OCI-LY7 (cell line): ENCODE data around the gene ADAM12. TPM values are rescaled to one million over a fixed set of nuclear protein-coding genes. Genes with fewer than 3 reads are reported as not detected.

Source experiments
- BruUV-seq: library from RNA; stranded (reverse); fragments of 400-500 nt; replicated peaks from 2 replicates; lab custom pipeline; 2021; lab: Mats Ljungman, UMichigan
- CTCF ChIA-PET: fragments of 300-600 bp; sonication (Branson Sonifier 250); formaldehyde crosslinking; loops from one replicate; lab custom pipeline; 2022; ENCODE audit warnings: antibody characterized with exemption; ENCODE audit not compliant: unreplicated experiment; lab: Charles Lee
- POLR2A ChIA-PET: fragments of 300-600 bp; sonication (Branson Sonifier 250); formaldehyde crosslinking; loops from one replicate; lab custom pipeline; 2022; ENCODE audit warnings: antibody characterized with exemption; lab: Charles Lee
- DNase-seq: peaks from one replicate; pipeline ENCODE4 v3.0.0-alpha.2; 2015; ENCODE audit warnings: low spot score
- H2AFZ ChIP-seq: fragments of 200-600 bp; sonication (generic), shearing (Covaris generic); 2 replicates; pipeline ENCODE4 v1.6.1; 2014; ENCODE audit warnings: mild to moderate bottlenecking, antibody characterized with exemption, low read length, moderate library complexity
- H3K27ac ChIP-seq: fragments of 200-600 bp; sonication (generic); 2 replicates; pipeline ENCODE4 v1.5.1; 2014; ENCODE audit warnings: mixed run types, low read depth, mild to moderate bottlenecking, moderate library complexity, low read length, inconsistent platforms; ENCODE audit not compliant: poor library complexity, severe bottlenecking
- H3K36me3 ChIP-seq: fragments of 200-600 bp; sonication (generic); 2 replicates; pipeline ENCODE4 v1.6.1; 2014; ENCODE audit warnings: mild to moderate bottlenecking, antibody characterized with exemption, low read length, moderate library complexity, mixed read lengths; ENCODE audit not compliant: insufficient read depth
- H3K4me1 ChIP-seq: fragments of 200-600 bp; sonication (generic); 2 replicates; pipeline ENCODE4 v1.5.1; 2014; ENCODE audit warnings: mild to moderate bottlenecking, low read length; ENCODE audit not compliant: insufficient read depth, poor library complexity, severe bottlenecking
- H3K4me2 ChIP-seq: fragments of 200-600 bp; sonication (generic); 2 replicates; pipeline ENCODE4 v1.6.1; 2014; ENCODE audit warnings: mild to moderate bottlenecking, low read length
- H3K4me3 ChIP-seq: fragments of 200-600 bp; sonication (generic); 2 replicates; pipeline ENCODE4 v1.5.1; 2014; ENCODE audit warnings: mild to moderate bottlenecking, low read depth, low read length; ENCODE audit not compliant: poor library complexity, severe bottlenecking
- H3K79me2 ChIP-seq: fragments of 200-600 bp; sonication (generic); 2 replicates; pipeline ENCODE4 v1.6.1; 2016; ENCODE audit warnings: low read depth, mild to moderate bottlenecking, low read length, moderate library complexity, mixed read lengths; ENCODE audit not compliant: insufficient read depth
- H3K9me2 ChIP-seq: fragments of 200-600 bp; sonication (generic); 2 replicates; pipeline ENCODE4 v1.6.1; 2016; ENCODE audit warnings: mild to moderate bottlenecking, low read length, mixed read lengths; ENCODE audit not compliant: insufficient read depth
- H3K9me3 ChIP-seq: fragments of 200-600 bp; sonication (generic); 2 replicates; pipeline ENCODE4 v1.6.1; 2014; ENCODE audit warnings: mild to moderate bottlenecking, mixed run types, low read length, mixed read lengths
- H4K20me1 ChIP-seq: fragments of 200-600 bp; sonication (generic); 2 replicates; pipeline ENCODE4 v1.6.1; 2014; ENCODE audit warnings: mild to moderate bottlenecking, antibody characterized with exemption, low read length, moderate library complexity, mixed read lengths; ENCODE audit not compliant: insufficient read depth
- CTCF ChIP-seq: fragments of 200-600 bp; sonication (generic); conservative IDR thresholded peaks from 2 replicates; pipeline ENCODE4 v1.5.1; 2014; ENCODE audit warnings: mild to moderate bottlenecking, antibody characterized with exemption, low read length, moderate library complexity, mixed read lengths
- EZH2phosphoT487 ChIP-seq: fragments of 200-600 bp; sonication (generic); IDR thresholded peaks from 2 replicates; pipeline ENCODE4 v1.6.1; 2018; ENCODE audit warnings: low read depth, borderline replicate concordance, mild to moderate bottlenecking, mixed run types, antibody characterized with exemption, low read length, moderate library complexity, mixed read lengths
- intact Hi-C: fragments of 100-400 bp; cut with micrococcal nuclease; formaldehyde crosslinking; loops from one replicate; pipeline ENCODE4 v1.10.0; 2022; ENCODE audit not compliant: unreplicated experiment
- total RNA-seq, 2 experiments: library from RNA; depleted of rRNA in 1 of 2; stranded (reverse); fragments of >200 nt in 1 of 2; shearing (Covaris generic) in 1 of 2; gene quantifications; 2 replicates each; pipeline ENCODE4 v1.2.3, GENCODE V29; 2014 to 2022

The ADAM12 gene
- total RNA-seq, 2 experiments from 2014 or later = 0.06 TPM; not detected in 1

DNA sequence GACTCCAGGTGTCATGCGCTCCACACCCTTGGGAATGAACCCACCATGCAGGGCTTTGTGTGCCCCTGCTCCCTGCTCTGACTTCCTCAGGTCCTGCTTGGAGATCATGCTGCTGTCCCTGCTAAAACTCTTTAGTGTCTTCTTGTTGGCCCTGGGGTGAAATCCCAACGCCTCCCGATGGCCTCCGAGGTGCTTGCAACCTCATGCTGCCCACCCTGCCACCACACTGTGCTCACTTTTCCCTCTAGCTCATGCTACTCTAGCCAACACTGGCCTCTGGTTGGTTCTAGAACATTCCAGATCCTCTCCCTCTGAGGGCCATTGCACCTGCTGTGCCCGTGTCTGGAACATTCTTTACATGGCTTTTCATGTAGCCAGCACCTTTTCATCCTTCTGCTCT, 227.7 kb downstream of the ADAM12 start:
- POLR2A ChIA-PET = interaction anchor here (0.6 kb wide), 1 partner anchor 770 kb away, joined by 3 read pairs; no protein-coding TSS in a partner anchor
- Histone ChIP-seq H3K9me2 (no peaks in the 10 kb centered on the region), H3K4me2 (no peak overlapping the region), H3K4me1 (no peaks in the 10 kb centered on the region), H3K79me2 (no peaks in the 10 kb centered on the region), H4K20me1 (no peaks in the 10 kb centered on the region), H3K4me3 (no peak overlapping the region), H3K27ac (no peak overlapping the region), H3K9me3 (no peaks in the 10 kb centered on the region), H2AFZ (no peak overlapping the region), H3K36me3 (no peaks in the 10 kb centered on the region)
- DNase-seq = no peak
- intact Hi-C loops = no loop called here
- CTCF ChIA-PET = no interaction called here
- TF ChIP-seq CTCF (no peak), EZH2phosphoT487 (no peak)
- BruUV-seq = no TSS peak

DNA sequence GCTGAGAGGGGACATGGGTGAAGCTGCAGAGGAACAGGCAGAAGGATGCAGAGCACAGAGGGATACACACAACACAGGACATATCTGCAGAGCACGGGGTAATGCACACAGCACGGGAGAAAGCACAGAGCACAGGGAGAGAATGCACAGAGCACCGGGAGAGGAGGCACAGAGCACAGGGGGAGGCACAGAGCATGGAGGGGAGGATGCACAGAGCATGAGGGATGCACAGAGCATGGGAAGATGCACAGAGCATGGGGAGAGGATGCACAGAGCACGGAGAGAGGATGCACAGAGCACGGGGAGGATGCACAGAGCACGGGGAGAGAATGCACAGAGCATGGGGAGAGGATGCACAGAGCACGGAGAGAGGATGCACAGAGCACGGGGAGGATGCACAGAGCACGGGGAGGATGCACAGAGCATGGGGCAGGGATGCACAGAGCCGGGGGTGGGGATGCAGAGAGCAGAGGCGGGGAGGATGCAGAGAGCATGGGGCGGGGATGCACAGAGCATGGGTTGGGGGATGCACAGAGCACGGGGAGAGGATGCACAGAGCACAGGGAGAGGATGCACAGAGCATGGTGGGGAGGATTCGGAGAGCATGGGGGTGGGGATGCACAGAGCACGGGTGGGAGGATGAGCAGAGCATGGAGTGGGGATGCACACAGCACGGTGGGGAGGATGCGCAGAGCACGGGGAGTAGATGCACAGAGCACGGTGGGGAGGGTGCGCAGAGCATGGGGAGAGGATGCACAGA, 230.0 kb downstream of the ADAM12 start:
- Histone ChIP-seq H3K4me1 (no peaks in the 10 kb centered on the region), H4K20me1 (no peaks in the 10 kb centered on the region), H3K4me3 (no peak overlapping the region), H2AFZ (no peak overlapping the region), H3K4me2 (no peak overlapping the region), H3K9me2 (no peaks in the 10 kb centered on the region), H3K36me3 (no peaks in the 10 kb centered on the region), H3K27ac (no peak overlapping the region), H3K9me3 (no peaks in the 10 kb centered on the region), H3K79me2 (no peaks in the 10 kb centered on the region)
- no peak for DNase-seq
- no TSS peak for BruUV-seq
- POLR2A ChIA-PET = no interaction called here
- intact Hi-C loops = no loop called here
- CTCF ChIA-PET = no interaction called here
- TF ChIP-seq CTCF (no peak), EZH2phosphoT487 (no peak)

- no peak overlapping the region for H3K27ac ChIP-seq
- no peaks in the 10 kb centered on the region for H3K4me1 ChIP-seq
- no peaks in the 10 kb centered on the region for H3K36me3 ChIP-seq
- H4K20me1 ChIP-seq = no peaks in the 10 kb centered on the region
- intact Hi-C loops = no loop called here
- H3K4me3 ChIP-seq = no peak overlapping the region
- no peaks in the 10 kb centered on the region for H3K9me3 ChIP-seq
- no peaks in the 10 kb centered on the region for H3K9me2 ChIP-seq
- BruUV-seq = no TSS peak
- H2AFZ ChIP-seq = no peak overlapping the region
- CTCF ChIA-PET = no interaction called here
- no peaks in the 10 kb centered on the region for H3K79me2 ChIP-seq
- TF ChIP-seq CTCF = no peak
- no peak overlapping the region for H3K4me2 ChIP-seq
- DNase-seq = no peak
- POLR2A ChIA-PET = no interaction called here
Measured at GRCh38 chr10:126157189-126157588, 231.1 kb downstream of the ADAM12 start.
